HG02588 (cell line): ENCODE measurements around the gene GRAMD4.
"Not testable (repeated sequence)": the region's sequence is repeated elsewhere in the genome, so short reads cannot be mapped to it uniquely, and the experiment has no call there.

ENCODE experiments used
- ATAC-seq: cut with Tn5 transposase; IDR thresholded peaks from one replicate; pipeline ENCODE4 v1.9.1; 2021; ENCODE audit warnings: mild to moderate bottlenecking, moderate library complexity; ENCODE audit not compliant: unreplicated experiment

Gene GRAMD4

DNA sequence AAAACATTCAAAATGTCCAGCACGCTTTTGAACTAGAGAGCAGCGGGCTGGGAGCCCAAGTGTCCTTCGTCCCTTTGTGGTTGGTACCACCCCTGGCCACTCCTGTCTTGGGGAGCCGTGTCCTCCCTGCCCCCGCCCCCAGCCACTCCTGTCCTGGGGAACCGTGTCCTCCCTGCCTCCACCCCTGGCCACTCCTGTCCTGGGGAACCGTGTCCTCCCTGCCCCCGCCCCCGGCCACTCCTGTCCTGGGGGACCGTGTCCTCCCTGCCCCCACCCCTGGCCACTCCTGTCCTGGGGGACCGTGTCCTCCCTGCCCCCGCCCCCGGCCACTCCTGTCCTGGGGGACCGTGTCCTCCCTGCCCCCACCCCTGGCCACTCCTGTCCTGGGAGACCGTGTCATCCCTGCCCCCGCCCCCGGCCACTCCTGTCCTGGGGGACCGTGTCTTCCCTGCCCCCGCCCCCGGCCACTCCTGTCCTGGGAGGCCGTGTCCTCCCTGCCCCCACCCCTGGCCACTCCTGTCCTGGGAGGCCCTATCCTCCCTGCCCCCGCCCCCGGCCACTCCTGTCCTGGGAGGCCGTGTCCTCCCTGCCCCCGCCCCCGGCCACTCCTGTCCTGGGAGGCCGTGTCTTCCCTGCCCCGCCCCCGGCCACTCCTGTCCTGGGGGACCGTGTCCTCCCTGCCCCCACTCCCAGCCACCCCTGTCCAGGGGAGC is 14.9 kb downstream of the GRAMD4 start:
- not testable (repeated sequence) for ATAC-seq

DNA sequence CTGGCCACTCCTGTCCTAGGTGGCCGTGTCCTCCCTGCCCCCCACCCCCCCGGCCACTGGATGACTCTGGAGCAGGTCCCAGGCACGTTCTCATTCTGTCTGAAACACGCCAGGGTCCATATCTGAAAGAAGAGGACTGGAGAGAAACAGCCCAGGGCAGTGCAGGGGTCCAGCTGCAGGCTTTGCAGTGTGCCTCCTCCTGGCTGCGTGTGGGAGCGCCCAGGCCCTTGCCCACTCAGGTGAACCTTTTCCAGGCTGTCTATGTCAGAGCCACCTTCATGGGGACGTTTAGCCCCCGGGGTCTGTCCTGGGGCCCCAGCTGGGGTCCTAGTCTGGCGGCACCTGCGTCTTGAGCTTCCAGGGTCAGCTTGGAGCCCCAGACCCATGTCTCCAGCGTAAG is 15.6 kb downstream of the GRAMD4 start:
- no peak for ATAC-seq

- no peak for ATAC-seq
Measured at GRCh38 chr22:46636221-46637002, 16.2 kb downstream of the GRAMD4 start.

DNA sequence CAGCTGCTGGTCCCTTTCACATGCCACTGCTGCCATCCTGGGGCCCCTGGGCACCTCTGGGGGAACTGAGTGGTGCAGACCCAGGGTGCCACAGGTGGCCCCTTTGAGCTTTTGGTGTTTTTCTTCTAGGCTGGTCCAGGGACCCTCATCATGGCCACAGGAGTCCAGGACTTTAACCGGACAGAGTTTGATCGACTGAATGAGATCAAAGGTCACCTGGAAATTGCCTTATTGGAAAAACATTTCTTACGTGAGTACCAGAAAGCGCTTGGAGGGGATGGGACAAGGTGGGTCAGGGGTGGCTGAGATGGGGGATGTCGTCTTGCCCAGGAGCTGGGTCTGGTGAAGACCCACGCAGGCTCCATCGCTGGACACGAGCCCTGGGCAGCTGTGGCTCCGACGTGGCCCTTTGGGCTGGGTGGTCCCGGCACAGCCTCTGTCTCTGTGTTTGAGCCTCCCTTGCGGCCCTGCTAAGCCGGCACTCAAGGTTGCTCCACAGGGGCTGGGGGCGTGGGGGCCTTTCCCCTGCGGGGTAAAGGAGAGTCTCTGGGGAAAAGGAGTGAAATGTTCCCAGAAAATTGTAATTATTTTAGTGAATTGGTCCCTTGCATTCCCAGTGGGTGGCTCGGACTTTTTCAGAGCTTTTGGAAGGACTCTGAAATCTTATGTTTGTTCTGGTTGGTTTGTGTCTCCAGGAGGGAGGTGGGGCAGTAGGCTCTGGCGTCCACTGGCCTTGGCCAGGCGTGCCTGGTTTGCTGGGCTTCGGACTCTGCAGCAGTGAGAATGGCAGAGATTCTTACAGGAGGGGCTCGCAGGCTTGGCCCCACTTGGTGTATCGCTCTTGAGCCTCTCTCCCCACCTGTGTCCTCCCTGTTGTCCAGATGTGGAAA is 17.8 kb downstream of the GRAMD4 start:
- ATAC-seq: no peak

GRCh38 chr22:46638601-46639431 is 18.6 kb downstream of the GRAMD4 start:
- no peak for ATAC-seq

DNA sequence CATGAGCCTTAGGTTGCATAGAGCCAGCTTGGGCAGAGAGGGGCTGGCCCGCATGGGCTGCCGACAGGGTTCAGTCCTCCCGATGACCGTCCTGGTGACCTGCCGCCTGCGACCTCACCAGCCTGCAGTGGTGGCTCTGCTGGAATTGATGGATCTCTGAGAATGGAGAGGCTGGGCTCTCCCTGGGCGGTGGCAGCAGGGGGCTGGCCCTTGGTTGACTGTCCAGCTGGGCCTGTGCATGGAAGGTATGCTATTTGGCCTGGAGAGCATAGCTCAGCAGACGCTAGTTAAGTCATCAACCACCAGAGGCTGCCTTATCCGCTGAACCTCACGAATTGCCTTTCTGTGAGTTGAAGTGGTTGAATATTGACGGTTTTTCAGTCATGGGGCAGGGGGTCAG is 19.7 kb downstream of the GRAMD4 start:
- ATAC-seq: no peak

DNA sequence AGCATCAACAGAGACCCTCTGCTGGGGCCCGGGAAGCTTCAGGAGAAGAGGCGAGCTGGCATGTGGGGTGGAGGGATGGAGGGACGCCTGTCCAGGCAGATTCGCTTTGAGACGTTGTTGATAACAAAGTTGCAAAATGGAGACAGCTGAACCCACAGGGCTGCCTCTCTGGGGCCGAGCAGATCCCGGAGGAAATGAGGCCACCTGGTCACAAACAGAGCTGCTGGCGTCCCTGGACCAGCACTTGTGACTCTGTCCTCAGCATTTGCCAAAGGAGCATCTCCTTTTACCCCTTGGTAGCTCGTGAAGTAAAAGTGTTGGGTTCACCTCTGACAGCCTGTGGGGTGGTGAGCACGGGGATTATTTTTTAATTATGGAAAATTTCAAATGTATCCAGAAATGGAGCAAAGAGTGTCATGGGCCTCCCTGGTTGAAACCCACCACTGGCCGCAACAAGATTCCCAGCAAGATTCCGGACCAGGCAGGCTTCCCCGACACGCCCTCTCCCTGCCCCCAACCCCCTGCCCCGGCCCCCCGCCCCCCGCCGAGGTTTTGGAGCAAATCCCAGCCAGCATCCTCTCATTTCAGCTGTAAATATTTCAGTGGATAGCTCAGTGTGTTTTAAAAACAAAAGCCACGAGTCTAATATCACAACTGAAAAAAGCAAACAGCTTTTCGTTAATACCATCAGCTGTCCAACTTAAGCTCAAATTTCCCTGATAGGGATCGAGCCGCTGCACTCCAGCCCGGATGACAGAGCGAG is 20.3 kb downstream of the GRAMD4 start:
- no peak for ATAC-seq

- no peak for ATAC-seq
Measured at GRCh38 chr22:46641811-46642266, 21.7 kb downstream of the GRAMD4 start.

DNA sequence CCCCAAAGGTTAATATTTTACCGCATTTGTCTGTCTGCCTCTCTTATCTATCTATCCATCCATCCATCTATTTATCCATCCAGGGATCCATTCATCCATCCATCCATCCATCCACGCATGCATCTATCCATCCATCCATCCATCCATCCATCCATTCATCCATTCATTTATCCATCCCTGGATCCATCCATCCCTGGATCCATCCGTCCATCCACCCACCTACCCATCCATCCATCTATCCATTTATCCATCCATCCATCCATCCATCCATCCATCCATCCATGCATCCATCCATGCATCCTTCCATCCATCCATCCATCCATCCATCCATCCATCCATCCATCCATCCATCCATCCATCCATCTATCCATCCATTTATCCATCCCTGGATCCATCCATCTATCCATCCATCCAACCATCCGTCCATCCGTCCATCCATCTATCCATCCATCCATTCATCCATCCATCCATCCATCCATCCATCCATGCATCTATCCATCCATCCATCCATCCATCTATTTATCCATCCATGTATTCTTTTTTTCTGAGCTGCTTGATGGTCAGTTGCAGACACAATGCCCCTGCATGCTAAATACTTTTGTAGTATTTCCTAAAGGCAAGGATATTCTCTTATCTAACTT is 22.8 kb downstream of the GRAMD4 start:
- not testable (repeated sequence) for ATAC-seq

GRCh38 chr22:46646531-46647215 is 26.5 kb downstream of the GRAMD4 start:
- ATAC-seq: no peak

GRCh38 chr22:46648225-46648820 is 28.1 kb downstream of the GRAMD4 start:
- not testable (repeated sequence) for ATAC-seq

DNA sequence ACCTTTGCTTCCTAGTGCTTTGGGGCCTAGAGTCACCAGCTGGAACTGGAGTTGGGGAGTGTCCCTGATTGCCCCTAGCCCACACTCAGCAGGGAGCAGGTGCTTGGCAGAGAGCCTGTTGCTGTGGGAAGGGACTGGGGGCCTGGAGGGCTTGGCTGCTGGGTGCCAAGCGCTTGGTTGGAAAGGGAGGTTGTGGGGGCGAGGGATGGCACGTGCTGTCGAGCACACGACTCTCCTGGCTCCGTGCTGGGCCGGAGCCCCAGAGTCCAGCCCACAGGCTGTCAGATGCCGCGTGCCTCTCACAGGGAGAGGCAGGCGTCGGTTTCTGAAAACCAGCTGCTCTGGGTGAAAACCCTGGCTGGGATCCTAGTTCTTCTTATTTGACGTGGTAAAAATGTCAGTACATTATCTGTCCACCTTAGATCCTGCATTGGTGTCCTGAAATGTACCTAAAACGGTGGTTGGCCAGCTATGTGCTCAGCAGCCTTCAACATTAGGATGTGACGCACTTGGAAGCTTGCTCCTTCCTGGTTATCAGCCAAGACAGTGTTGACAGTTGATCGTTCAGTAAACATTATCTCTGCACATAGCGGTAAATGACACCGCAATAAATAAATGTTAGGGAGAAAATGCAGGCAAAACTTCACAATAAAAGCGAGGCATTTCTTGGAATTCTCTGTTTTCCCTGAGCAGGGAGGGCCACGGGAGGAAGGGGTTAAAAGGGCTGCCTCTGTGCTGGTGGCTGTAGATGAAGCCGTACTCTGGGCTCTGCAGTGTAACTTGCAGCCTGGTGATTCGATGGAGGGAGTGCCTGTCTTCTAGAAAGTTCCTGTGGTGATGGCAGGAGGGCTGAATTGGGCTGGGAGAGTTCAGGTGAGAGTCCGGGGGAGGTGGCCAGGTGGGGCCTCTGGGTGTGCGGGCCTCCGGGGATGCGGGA is 29.2 kb downstream of the GRAMD4 start:
- no peak for ATAC-seq

DNA sequence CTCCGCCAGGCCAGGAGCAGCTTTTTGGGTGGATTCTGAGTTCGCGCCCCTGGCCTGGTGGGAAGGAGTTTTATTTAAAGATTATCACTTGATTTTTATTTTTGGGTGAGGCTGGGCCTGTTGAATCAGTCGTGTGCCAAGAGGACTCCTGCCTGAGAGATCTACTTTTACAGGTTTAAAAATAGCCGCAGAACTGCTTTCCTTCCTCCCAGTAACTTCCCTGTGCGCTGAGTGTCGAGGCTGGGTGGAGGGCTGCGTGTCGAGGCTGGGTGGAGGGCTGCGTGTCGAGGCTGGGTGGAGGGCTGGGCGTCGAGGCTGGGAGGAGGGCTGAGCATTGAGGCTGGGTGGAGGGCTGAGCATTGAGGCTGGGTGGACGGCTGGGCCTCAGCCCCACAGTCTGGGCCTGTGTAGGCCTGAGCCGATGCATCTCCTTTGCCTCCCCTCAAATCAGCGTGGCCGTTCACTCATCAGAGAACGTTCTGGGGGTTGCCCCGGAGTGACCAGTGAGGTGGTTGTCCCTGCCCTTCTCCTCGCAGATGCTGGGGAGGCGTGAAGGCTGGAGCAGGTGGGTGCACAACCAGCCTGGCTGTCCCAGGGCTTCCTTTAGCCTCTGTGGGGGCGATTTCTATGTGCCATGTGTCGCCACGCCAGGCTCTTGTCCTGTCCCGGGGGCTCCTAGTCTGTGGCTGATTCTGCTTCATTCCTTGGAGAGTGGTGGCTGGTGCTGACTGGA is 30.1 kb downstream of the GRAMD4 start:
- no peak for ATAC-seq

GRCh38 chr22:46651316-46651715 is 31.1 kb downstream of the GRAMD4 start:
- ATAC-seq: no peak

DNA sequence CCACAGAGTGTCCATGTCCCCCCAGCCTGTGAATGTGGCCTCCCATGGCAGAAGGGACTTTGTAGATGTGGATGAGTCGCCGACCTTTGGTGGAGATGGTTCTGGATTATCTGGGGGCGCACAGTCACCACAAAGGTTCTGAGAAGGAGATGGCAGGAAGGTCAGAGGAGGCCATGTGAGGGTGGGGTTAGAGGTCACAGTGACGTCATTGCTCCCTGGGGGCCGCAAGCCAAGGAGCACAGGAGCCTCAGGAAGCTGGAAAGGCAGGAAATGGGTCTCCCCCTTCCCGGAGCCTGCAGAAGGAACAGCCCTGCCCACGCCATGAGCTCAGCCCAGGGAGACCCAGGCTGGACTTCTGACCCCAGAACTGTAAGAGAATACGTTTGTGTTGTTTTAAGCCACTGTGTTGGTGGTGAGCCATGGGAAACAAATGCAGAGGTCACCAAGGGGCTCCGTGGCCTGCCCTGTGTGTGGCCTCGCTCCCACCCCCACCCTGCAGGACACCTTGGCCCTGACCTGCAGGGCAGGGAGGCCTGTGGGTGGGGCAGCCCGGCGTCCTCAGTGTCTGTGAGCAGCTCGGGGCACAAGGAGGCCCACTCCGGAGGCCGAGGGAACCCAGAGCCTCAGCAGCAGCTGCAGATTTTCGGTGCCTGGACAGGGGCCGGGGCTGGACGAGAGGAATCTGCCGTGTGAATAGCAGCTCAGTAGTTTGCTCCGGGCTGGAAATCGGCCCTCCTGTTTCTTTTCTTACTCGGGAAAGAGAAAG is 32.1 kb downstream of the GRAMD4 start:
- ATAC-seq: no peak

GRCh38 chr22:46652847-46653331 is 32.7 kb downstream of the GRAMD4 start:
- no peak for ATAC-seq
